ENCODE measurements around the gene TMA7B.

Gene TMA7B

DNA sequence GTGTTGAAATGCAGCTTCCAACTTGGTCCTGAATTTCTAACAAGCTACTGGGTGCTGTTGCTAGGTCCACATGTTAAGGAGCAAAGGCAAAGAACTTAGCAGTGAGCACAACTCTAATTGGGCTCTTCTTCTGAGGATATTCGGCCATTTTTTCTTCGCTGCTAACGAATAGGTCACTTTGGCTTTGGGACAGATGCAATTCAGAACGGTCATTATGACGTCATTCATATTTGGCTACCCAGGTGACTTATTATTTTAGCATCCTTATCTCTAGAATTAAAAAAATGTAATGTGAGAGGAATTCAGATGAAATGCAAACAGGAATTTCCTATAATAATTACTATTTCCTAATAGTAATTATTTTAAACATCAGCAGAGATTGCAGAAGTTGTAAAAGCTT is 13.9 kb downstream of the TMA7B start:
- Histone ChIP-seq H3K4me1 (ENCODE audit: insufficient read depth, low read length) (no peaks in the 10 kb centered on the region), H3K4me3 (ENCODE audit: low read length) (no peak overlapping the region), H3K9me3 (ENCODE audit: insufficient read depth, low read depth, low read length) (no peaks in the 10 kb centered on the region), H3K36me3 (ENCODE audit: insufficient read depth, low read depth, low read length) (no peaks in the 10 kb centered on the region), H3K9ac (ENCODE audit: low read depth, low read length) (no peak overlapping the region), H3K27ac (ENCODE audit: low read length) (no peak overlapping the region), H3K27me3 (ENCODE audit: insufficient read depth, low read length) (peaks cover 12% of the 10 kb centered on the region; the same call in 1 of the 2 replicates)

DNA sequence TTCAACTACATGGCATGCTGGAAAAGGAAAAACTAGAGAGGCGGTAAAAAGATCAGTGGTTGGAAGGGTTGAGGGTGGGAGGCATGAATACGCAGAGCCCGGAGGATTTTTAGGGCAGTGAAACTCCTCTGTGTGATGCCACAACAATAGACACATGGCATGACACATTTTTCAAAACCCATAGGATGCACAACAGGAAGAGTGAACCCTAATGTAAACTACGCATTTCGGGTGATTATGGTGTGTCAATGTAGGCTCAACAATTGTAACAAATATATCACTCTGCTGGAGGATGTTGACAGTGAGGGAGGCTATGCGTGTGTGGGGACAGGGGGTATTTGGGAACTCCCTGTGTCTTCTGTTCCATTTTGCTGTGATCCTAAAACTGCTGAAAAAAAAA is 18.9 kb downstream of the TMA7B start:
- no peak overlapping the region for H3K27ac ChIP-seq (ENCODE audit: low read length)
- no peaks in the 10 kb centered on the region for H3K36me3 ChIP-seq (ENCODE audit: insufficient read depth, low read depth, low read length)

DNA sequence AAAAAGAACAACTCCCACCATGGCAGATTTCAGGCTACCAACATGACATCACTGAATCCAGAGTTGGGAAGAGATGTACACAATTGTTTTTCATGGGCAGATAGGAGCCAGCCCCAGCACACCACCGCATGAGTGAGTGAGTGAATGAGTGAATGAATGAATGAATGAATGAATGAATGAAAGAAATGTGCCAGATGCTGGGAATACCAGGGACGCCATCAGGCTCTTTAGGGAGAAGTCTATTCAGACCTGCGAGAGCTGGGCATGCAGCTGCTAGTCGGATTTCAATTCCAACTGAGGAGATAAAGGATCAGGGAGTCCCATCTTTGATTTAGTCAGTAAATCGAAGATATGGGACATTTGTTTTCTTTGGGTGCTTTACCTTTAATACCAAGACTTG is 19.3 kb downstream of the TMA7B start:
- Histone ChIP-seq H3K9me3 (ENCODE audit: insufficient read depth, low read depth, low read length) (no peaks in the 10 kb centered on the region), H3K9ac (ENCODE audit: low read depth, low read length) (no peak overlapping the region), H3K4me3 (ENCODE audit: low read length) (no peak overlapping the region), H3K36me3 (ENCODE audit: insufficient read depth, low read depth, low read length) (no peaks in the 10 kb centered on the region), H3K4me1 (ENCODE audit: insufficient read depth, low read length) (no peaks in the 10 kb centered on the region), H3K27ac (ENCODE audit: low read length) (no peak overlapping the region), H3K27me3 (ENCODE audit: insufficient read depth, low read length) (peaks cover 12% of the 10 kb centered on the region; the same call in 1 of the 2 replicates)

More for the DNA sequence above, 18.9 kb downstream of the TMA7B start:
- H3K27me3 ChIP-seq (ENCODE audit: insufficient read depth, low read length) = peaks cover 12% of the 10 kb centered on the region; the same call in 1 of the 2 replicates
- H3K4me3 ChIP-seq (ENCODE audit: low read length) = no peak overlapping the region
- no peaks in the 10 kb centered on the region for H3K9me3 ChIP-seq (ENCODE audit: insufficient read depth, low read depth, low read length)
- H3K4me1 ChIP-seq (ENCODE audit: insufficient read depth, low read length) = no peaks in the 10 kb centered on the region
- no peak overlapping the region for H3K9ac ChIP-seq (ENCODE audit: low read depth, low read length)

DNA sequence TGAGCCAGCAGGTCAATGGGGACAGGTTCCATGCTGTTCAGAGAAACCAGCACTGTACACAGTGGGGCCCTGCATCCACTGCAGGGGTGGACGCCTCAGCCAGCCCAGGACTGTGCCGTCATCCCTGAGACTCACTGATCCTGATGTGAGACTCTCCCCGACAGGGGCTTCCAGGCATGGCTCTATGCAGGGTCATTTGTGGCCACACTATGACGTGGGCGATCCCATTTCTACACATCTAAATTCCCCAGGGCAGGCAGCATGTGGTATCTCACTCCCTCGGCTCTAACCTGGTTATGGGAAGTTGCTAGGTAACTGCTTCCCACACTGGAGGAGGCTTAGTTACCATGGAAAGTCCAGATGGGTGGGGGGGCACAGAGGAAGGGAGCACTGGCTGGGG is 20.4 kb downstream of the TMA7B start:
- Histone ChIP-seq H3K4me3 (ENCODE audit: low read length) (no peak overlapping the region), H3K27me3 (ENCODE audit: insufficient read depth, low read length) (peaks cover 16% of the 10 kb centered on the region; the same call in 1 of the 2 replicates), H3K4me1 (ENCODE audit: insufficient read depth, low read length) (no peaks in the 10 kb centered on the region), H3K27ac (ENCODE audit: low read length) (no peak overlapping the region), H3K9ac (ENCODE audit: low read depth, low read length) (no peak overlapping the region), H3K9me3 (ENCODE audit: insufficient read depth, low read depth, low read length) (no peaks in the 10 kb centered on the region), H3K36me3 (ENCODE audit: insufficient read depth, low read depth, low read length) (no peaks in the 10 kb centered on the region)

DNA sequence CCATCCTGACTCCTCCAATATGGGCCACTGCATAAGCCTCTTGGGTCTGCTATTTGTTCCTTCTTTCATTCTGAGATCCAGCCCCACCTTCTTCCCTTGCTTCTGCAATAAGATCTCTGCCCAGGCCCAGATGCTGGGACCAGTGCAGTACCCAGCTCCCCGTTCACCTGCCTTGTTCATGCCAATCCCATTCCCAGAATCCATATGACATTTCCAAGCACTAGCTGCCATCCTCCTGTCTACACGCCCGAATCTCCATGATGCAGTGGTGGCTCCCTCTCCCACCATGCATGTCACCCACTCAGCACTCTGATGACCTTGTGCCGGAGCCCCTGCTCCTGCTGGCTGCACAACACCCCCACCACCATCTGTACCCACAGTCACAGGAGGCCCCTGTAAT is 23.1 kb downstream of the TMA7B start:
- Histone ChIP-seq H3K27me3 (ENCODE audit: insufficient read depth, low read length) (peaks cover 22% of the 10 kb centered on the region; the same call in 1 of the 2 replicates), H3K9ac (ENCODE audit: low read depth, low read length) (no peak overlapping the region), H3K27ac (ENCODE audit: low read length) (no peak overlapping the region), H3K9me3 (ENCODE audit: insufficient read depth, low read depth, low read length) (no peaks in the 10 kb centered on the region), H3K36me3 (ENCODE audit: insufficient read depth, low read depth, low read length) (no peaks in the 10 kb centered on the region), H3K4me3 (ENCODE audit: low read length) (no peak overlapping the region), H3K4me1 (ENCODE audit: insufficient read depth, low read length) (no peaks in the 10 kb centered on the region)

DNA sequence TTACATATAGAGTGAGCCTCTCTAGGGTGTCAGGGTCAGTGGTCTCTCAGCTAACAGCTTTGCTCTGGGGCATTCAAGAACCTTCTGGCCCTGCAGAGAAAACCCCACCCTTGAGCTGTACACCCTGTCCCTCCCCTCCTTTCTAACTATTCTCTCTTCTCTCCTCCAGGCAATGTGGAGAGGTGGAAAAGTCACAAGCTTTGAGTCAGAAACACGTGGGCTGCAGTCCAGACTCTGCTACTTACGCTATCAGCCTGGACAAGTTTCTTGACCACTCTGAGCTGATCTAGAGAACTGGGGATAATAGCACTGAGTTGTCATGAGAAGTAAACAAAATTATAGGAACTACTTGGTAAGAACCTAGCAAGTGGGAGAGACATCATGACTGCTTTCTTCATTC is 23.8 kb downstream of the TMA7B start:
- H3K27me3 ChIP-seq (ENCODE audit: insufficient read depth, low read length) = peaks cover 29% of the 10 kb centered on the region
- no peak overlapping the region for H3K4me3 ChIP-seq (ENCODE audit: low read length)
- H3K36me3 ChIP-seq (ENCODE audit: insufficient read depth, low read depth, low read length) = no peaks in the 10 kb centered on the region
- H3K9ac ChIP-seq (ENCODE audit: low read depth, low read length) = no peak overlapping the region
- H3K4me1 ChIP-seq (ENCODE audit: insufficient read depth, low read length) = no peaks in the 10 kb centered on the region
- H3K27ac ChIP-seq (ENCODE audit: low read length) = no peak overlapping the region
- no peaks in the 10 kb centered on the region for H3K9me3 ChIP-seq (ENCODE audit: insufficient read depth, low read depth, low read length)

DNA sequence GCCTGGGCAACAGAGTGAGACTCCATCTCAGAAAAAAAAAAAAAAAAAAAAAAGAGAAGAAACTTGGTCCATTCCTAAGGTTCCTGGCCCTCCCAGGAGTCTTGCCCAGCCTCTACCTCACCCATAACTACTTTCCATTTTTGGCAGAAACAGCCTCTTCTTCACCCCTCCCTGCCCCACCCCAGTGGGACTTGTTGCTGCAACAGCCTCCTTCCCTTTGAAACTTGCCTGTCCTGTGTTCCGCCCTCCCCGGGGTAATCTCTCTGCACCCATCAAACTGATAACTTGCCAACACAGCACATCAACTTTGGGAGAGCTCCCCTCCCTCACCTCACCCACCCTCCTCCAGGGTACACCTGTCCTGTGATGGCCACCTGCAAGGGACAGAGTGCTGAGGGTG is 24.5 kb downstream of the TMA7B start:
- H3K9me3 ChIP-seq (ENCODE audit: insufficient read depth, low read depth, low read length) = no peaks in the 10 kb centered on the region
- H3K9ac ChIP-seq (ENCODE audit: low read depth, low read length) = no peak overlapping the region
- no peaks in the 10 kb centered on the region for H3K36me3 ChIP-seq (ENCODE audit: insufficient read depth, low read depth, low read length)
- H3K4me3 ChIP-seq (ENCODE audit: low read length) = no peak overlapping the region
- peaks cover 36% of the 10 kb centered on the region for H3K27me3 ChIP-seq (ENCODE audit: insufficient read depth, low read length)
- no peak overlapping the region for H3K27ac ChIP-seq (ENCODE audit: low read length)
- H3K4me1 ChIP-seq (ENCODE audit: insufficient read depth, low read length) = no peaks in the 10 kb centered on the region; the same call in 1 of the 2 replicates

DNA sequence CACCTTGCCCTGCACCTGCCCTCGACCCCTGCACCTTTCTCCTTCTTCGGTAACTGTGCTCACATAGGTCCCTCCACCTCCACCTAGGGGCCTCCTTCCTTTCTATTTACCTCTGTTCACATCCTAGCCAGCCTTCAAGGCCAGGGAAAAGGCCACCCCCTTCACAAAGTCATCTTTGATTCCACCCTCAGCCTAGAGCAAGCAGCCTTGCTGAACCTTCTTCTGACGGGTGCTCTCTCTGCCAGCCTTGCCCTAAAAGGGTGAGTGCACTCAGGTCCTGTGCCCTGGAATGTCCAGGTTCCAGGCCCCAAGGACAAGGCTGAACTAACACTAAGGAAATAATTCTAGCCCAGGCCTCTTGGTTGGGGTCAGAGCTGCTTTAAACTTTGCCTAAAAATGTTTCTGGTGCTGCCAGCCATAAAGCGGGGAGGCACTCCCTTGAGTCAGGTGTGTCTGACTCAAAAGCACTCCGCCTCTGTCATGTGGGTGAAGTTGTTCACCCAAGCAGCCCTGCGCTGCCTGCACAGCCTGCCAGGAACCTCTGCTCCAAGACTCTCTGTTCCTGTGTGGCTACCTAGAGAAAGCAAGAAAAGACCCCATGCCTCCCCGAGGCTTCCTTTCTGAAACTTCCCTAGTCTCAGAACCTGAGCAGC is 25.3 kb downstream of the TMA7B start:
- H3K27me3 ChIP-seq (ENCODE audit: insufficient read depth, low read length) = peaks cover 39% of the 10 kb centered on the region

DNA sequence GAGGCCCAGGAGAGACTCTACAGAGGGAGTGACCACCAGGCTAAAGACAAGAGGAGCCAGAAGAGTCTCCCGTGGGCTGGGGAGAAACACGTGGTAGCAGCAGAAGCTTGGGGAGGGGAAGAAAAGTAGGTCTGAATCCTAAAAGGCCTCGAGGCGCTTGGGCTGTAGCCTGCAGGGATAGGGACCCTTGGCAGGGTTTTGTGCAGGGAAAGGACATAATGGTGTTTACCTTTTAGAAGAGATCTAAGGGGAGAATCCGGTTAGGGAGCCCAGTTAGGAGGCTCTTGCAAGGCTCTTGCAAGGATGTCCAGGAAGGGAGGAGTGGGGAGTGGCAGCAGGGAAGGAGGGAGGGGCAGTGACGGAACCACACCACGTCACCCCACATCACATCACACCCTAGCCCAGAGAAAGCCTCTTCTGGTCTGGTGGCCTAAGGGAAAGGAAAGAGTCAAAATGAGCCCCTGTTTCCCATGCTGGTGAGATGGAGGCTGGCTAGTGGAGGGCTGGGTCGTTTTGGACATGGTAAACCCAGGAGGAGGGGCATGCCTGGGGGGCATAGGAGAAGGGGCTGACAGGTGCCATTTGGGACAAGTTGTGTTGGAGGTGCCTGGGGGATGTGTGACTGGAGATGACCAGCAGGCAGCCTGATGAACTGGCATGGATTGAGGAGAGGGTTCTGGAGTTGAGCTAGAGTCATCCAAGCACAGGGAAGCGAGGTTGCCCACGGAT is 28.4 kb downstream of the TMA7B start:
- Histone ChIP-seq H3K9me3 (ENCODE audit: insufficient read depth, low read depth, low read length) (no peaks in the 10 kb centered on the region), H3K9ac (ENCODE audit: low read depth, low read length) (no peak overlapping the region), H3K27me3 (ENCODE audit: insufficient read depth, low read length) (peaks cover 54% of the 10 kb centered on the region), H3K27ac (ENCODE audit: low read length) (no peak overlapping the region), H3K4me1 (ENCODE audit: insufficient read depth, low read length) (no peaks in the 10 kb centered on the region; the same call in 1 of the 2 replicates), H3K4me3 (ENCODE audit: low read length) (no peak overlapping the region), H3K36me3 (ENCODE audit: insufficient read depth, low read depth, low read length) (no peaks in the 10 kb centered on the region)

More for the DNA sequence above, 25.3 kb downstream of the TMA7B start:
- Histone ChIP-seq H3K4me1 (ENCODE audit: insufficient read depth, low read length) (no peaks in the 10 kb centered on the region; the same call in 1 of the 2 replicates), H3K9me3 (ENCODE audit: insufficient read depth, low read depth, low read length) (no peaks in the 10 kb centered on the region), H3K36me3 (ENCODE audit: insufficient read depth, low read depth, low read length) (no peaks in the 10 kb centered on the region), H3K27ac (ENCODE audit: low read length) (no peak overlapping the region), H3K4me3 (ENCODE audit: low read length) (no peak overlapping the region), H3K9ac (ENCODE audit: low read depth, low read length) (no peak overlapping the region)

DNA sequence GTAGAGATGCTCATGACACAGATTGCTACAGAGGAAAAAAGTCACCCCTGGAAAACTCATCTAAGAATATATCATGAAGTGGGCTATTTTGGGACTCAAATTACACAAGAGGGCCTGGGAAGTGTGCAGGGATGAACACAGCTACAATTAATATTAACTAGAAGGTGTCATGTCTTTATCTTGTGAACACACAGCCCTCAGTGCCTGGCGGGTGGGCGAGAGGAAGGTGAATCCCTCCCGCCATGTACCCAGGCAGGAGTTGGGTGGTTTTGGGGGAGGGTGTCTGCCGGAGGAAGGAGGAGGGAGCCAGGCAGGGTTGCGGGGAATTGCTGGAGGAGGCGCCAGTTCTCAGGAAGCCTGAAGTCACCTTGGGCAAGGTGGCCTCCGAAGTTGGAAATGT is 29.4 kb downstream of the TMA7B start:
- Histone ChIP-seq H3K36me3 (ENCODE audit: insufficient read depth, low read depth, low read length) (no peaks in the 10 kb centered on the region), H3K27me3 (ENCODE audit: insufficient read depth, low read length) (peaks cover 64% of the 10 kb centered on the region), H3K9me3 (ENCODE audit: insufficient read depth, low read depth, low read length) (no peaks in the 10 kb centered on the region)

DNA sequence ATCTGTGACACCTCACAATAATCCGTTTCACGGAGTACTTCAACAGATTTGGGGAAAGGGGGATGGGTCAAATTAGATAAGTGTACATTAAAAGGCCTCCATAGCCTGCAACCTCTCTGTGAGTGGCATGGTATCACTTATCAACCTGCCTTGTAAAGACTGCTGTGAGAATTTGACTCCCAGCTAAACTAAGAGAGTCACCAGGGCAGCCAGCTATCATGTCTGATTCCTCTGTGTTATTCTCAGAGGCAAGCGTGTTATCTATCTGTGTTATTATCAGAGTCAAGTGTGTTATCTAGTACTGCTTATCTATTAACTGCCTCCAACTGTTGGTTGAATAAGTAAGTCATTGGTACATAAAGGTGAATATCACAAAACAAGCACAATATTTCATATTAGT is 30.5 kb downstream of the TMA7B start:
- H3K27ac ChIP-seq (ENCODE audit: low read length) = no peak overlapping the region
- no peak overlapping the region for H3K4me3 ChIP-seq (ENCODE audit: low read length)
- H3K9me3 ChIP-seq (ENCODE audit: insufficient read depth, low read depth, low read length) = no peaks in the 10 kb centered on the region
- peaks cover 66% of the 10 kb centered on the region for H3K27me3 ChIP-seq (ENCODE audit: insufficient read depth, low read length)
- H3K4me1 ChIP-seq (ENCODE audit: insufficient read depth, low read length) = peaks cover 7% of the 10 kb centered on the region; the same call in 1 of the 2 replicates
- H3K9ac ChIP-seq (ENCODE audit: low read depth, low read length) = no peak overlapping the region
- H3K36me3 ChIP-seq (ENCODE audit: insufficient read depth, low read depth, low read length) = no peaks in the 10 kb centered on the region

More for the DNA sequence above, 29.4 kb downstream of the TMA7B start:
- H3K9ac ChIP-seq (ENCODE audit: low read depth, low read length) = no peak overlapping the region
- H3K27ac ChIP-seq (ENCODE audit: low read length) = no peak overlapping the region
- no peak overlapping the region for H3K4me3 ChIP-seq (ENCODE audit: low read length)
- peaks cover 6% of the 10 kb centered on the region; the same call in 1 of the 2 replicates for H3K4me1 ChIP-seq (ENCODE audit: insufficient read depth, low read length)

All from iPS-20b (cell line).